ENCODE results near the gene C3orf62.

DNA sequence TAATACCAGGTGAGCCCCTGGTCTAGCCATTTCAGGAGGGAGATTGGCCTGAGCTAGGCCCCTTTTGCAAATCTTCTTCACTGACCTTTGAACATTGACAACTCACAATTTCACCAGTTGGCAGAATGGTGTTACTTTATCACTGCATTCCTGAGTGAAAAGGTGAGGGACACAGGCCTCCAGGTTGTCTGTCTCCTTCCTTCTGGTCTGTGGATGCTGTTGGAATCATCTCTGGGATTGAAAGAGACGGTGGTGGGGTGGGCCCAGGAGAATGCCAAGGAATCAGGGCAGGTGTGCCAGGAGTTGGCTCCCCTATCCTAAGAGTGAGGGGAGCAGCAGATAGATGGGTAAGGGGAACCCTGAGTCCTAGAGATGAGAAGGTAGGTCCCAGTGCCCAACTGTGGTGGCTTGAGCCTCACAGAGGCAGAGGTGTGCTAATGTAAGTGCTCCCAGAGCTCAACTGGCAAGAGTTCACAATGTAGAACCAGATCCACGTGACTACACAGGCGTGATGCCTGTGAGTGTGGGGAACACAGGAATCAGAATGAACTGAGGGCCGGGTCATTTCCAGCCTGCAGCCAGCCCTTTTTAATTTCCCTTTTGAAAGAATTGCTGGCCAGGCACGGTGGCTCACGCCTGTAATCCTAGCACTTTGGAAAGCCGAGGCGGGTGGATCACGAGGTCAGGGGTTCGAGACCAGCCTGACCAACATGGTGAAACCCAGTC lies 11.2 kb downstream of the C3orf62 start:
- TF ChIP-seq, protein P1, sequence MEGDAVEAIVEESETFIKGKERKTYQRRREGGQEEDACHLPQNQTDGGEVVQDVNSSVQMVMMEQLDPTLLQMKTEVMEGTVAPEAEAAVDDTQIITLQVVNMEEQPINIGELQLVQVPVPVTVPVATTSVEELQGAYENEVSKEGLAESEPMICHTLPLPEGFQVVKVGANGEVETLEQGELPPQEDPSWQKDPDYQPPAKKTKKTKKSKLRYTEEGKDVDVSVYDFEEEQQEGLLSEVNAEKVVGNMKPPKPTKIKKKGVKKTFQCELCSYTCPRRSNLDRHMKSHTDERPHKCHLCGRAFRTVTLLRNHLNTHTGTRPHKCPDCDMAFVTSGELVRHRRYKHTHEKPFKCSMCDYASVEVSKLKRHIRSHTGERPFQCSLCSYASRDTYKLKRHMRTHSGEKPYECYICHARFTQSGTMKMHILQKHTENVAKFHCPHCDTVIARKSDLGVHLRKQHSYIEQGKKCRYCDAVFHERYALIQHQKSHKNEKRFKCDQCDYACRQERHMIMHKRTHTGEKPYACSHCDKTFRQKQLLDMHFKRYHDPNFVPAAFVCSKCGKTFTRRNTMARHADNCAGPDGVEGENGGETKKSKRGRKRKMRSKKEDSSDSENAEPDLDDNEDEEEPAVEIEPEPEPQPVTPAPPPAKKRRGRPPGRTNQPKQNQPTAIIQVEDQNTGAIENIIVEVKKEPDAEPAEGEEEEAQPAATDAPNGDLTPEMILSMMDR (IDR thresholded peaks at IDR 0.05): no peak
- TF ChIP-seq EZH2 (IDR thresholded peaks at IDR 0.05): no peak
